Head of caudate nucleus (tissue), 42 donors: Measurements from ENCODE around the gene ATP6V0A1.
"Not testable (repeated sequence)": the region's sequence is repeated elsewhere in the genome, so short reads cannot be mapped to it uniquely, and the experiment has no call there.

Source experiments
- DNase-seq, 42 donors: peaks; one replicate each; pipeline versions ENCODE4 v3.0.0 to v3.0.0-alpha.2; 2020 to 2021; ENCODE audit warnings: mixed read lengths in 7 of 42
- intact Hi-C: fragments of 100-400 bp; cut with DNase I; formaldehyde crosslinking; loops from one replicate; pipeline ENCODE4 v1.15.0; 2022

The ATP6V0A1 gene

DNA sequence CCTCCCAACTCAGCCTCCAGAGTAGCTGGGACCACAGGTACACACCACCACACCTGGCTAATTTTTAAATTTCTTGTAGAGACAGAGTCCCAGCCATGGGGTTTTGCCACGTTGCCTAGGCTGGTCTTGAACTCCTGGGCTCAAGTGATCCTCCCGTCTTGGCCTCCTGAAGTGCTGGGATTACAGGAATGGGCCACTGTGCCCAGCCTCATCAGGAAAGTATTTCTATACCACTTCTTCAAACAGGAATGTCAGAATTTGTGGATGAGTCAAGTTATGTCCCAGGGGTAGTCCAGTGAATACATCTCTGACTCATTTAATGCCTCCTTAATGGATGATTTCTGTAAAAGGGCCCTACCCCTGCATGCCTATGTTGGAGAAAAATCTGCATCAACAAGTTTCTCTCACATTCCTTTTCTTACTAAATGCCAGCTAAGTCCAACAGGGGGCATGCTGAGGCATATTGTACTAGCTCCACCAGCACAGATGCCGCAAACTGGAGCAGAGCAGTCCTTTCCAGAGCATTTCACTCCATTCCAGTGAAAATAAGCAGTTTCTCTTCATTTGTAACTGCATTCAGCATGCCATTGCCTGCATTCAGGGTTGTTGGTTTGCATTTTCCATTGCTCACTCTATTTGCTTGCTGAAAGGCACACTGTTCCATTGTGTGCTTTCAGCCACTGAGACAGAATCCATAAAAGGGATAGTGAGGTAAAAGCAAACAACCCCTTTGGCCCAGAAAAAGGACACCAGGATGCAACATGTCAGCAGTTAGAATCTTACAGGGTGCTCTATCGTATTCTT is 30.3 kb upstream of the ATP6V0A1 start:
- intact Hi-C loops = loop anchor here (10.0 kb wide), 1 partner anchor 86 kb away; no protein-coding TSS in a partner anchor
- DNase-seq = peak in 39 of 42 donors; percentile 40 to 90 (median 69)

- peak in 1 of 42 donors; percentile 10 for DNase-seq
- intact Hi-C loops = loop anchor here (10.0 kb wide), 1 partner anchor 85 kb away; no protein-coding TSS in a partner anchor
Observed at GRCh38 chr17:42429726-42430447, 28.8 kb upstream of the ATP6V0A1 start.

DNA sequence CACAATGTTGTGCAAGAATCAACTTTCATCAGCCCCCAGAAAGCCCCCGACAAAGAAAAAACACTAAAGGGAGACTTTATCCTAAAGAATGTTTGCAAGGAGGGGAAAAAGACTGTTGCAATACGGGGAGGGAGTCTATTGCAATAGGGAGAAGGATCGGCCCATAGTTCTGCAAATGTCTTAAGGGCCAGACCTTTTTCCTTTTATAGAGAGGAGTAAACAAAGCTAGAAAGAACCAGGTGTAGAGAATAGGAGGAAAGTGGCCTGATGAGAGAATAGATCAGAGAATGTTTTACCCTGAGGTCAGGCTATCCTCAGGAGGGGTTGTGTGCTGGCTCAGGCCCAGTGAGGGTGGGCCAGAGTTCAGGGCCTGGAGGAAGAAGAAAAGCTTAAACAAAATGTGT is 26.9 kb upstream of the ATP6V0A1 start:
- intact Hi-C loops = no loop called here
- DNase-seq = no peak

- intact Hi-C loops = no loop called here
- no peak for DNase-seq
Observed at GRCh38 chr17:42436391-42436790, 22.3 kb upstream of the ATP6V0A1 start.

DNA sequence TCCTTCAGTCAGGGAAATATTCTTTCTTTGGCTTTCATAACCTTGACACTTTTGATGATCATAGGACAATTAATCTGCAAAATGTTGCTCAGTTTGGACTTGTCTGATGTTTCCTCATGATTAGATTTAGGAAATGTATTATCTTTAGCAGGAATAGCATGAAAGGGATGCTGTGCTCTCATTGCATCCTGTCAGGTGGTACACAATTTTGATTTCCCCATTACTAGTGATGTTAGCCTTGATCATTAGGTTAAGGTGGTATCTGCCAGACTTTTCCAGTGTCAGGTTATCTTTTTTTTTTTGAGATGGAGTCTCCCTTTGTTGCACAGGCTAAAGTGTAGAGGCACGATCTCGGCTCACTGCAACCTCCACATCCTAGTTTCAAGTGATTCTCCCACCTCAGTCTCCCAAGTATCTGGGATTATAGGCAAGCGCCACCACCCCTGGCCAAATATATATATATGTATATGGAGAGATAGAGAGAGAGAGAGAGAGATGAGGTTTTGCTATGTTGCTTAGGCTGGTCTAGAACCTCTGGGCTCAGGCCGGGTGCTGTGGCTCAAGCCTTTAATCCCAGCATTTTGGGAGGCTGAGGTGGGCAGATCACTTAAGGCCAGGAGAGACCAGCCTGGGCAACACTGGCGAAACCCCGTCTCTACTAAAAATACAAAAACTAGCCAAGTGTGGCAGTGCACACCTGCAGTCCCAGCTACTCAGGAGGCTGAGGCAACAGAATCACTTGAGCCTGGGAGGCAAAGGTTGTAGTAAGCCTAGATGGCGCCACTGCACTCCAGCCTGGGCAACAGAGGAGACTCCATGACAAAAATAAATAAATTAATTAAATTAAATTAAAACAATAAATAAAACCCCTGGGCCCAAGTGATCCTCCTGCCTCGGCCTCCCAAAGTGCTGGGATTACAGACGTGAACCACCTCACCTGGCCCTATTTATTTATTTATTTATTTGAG is 19.8 kb upstream of the ATP6V0A1 start:
- peak in 1 of 42 donors; percentile 8 for DNase-seq
- intact Hi-C loops = no loop called here

DNA sequence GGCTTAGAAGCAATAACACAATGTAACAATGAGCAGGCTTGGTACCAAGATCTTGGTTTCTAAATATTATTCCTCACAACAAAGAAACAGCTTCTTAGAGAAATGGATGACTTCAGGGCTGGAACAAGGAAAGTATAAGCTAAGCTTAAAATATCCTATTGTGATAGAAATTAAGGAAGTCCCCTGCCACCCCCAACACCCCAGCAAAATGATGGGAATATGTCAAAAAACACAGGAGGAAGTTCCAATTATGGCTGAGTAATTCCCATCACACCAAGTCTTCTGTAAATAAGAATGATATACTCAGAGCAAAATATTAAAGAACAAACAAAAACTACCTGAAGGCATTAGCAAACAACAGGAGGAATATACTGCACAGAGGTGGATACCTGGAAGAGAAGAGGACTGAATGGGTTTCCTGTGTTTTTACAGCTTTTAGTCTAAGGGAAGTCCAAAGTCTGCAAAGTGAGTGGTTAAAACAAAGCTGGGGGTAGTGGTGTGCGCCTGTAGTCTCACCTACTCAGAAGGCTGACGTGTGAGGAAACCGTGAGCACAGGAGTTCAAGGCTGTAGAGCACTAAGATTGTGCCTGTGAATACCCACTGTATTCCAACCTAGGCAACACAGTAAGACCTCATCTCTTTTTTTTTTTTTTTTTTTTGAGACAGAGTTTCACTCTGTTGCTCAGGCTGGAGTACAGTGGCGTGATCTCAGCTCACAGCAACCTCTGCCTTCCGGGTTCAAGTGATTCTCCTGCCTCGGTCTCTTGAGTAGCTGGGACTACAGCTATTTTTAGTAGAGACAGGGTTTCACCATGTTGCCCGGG is 17.1 kb upstream of the ATP6V0A1 start:
- intact Hi-C loops = no loop called here

DNA sequence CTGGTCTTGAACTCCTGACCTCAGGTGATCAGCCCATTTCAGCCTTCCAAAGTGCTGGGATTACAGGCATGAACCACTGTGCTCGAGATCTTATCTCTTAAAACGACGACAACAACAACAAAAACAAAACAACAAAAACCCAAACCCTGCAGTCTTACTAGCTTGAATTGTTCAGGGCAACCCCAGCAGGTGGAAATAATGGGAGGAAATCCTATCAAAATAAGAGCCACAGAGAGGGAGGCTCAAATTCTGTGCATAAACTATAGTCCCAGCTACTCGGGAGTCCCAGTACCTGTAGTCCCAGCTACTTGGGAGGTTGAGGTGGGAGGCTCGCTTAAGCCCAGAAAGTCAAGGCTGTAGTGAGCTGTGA is 16.5 kb upstream of the ATP6V0A1 start:
- intact Hi-C loops = no loop called here
- DNase-seq = no peak

More for the DNA sequence above, 17.1 kb upstream of the ATP6V0A1 start:
- no peak for DNase-seq

DNA sequence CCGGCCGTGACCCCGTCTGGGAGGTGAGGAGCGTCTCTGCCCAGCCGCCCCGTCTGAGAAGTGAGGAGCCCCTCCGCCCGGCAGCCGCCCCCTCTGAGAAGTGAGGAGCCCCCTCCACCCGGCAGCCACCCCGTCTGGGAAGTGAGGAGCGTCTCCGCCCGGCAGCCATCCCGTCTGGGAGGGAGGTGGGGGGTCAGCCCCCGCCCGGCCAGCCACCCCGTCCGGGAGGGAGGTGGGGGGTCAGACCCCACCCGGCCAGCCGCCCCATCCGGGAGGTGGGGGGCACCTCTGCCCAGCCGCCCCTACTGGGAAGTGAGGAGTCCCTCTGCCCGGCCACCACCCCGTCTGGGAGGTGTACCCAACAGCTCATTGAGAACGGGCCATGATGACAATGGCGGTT is 9.5 kb upstream of the ATP6V0A1 start:
- intact Hi-C loops, DNase-seq: not testable (repeated sequence)

DNA sequence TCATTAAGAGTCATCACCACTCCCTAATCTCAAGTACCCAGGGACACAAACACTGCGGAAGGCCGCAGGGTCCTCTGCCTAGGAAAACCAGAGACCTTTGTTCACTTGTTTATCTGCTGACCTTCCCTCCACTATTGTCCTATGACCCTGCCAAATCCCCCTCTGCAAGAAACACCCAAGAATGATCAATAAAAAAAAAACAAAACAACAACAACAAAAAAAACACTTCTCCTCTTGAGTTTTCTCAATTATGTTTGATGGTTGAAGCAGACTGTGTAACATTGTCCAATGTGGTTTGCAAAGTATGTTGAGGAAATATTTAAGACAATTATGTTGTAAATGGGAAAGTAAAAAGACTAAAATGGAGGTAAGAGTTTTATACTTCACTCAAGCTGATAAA is 8.8 kb upstream of the ATP6V0A1 start:
- DNase-seq, intact Hi-C loops: not testable (repeated sequence)

DNA sequence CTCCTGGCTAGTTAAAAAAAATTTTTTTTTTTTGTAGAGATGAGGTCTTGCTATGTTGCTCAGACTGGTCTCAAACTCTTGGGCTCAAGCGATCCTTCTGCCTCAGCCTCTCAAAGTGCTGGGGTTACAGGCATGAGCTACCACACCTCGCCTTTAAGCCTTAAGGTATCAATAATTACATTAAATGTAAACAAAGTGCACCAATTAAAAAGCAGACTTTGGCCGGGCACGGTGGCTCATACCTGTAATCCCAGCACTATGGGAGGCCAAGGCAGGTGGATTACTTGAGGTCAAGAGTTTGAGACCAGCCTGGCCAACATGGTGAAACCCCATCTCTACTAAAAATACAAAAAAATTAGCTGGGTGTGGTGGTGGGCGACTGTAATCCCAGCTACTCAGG is 7.4 kb upstream of the ATP6V0A1 start:
- DNase-seq, intact Hi-C loops: not testable (repeated sequence)

- intact Hi-C loops = no loop called here
- no peak for DNase-seq
Observed at GRCh38 chr17:42453439-42453838, 5.2 kb upstream of the ATP6V0A1 start.

GRCh38 chr17:42454987-42455386 is 3.7 kb upstream of the ATP6V0A1 start:
- intact Hi-C loops, DNase-seq: not testable (repeated sequence)

DNA sequence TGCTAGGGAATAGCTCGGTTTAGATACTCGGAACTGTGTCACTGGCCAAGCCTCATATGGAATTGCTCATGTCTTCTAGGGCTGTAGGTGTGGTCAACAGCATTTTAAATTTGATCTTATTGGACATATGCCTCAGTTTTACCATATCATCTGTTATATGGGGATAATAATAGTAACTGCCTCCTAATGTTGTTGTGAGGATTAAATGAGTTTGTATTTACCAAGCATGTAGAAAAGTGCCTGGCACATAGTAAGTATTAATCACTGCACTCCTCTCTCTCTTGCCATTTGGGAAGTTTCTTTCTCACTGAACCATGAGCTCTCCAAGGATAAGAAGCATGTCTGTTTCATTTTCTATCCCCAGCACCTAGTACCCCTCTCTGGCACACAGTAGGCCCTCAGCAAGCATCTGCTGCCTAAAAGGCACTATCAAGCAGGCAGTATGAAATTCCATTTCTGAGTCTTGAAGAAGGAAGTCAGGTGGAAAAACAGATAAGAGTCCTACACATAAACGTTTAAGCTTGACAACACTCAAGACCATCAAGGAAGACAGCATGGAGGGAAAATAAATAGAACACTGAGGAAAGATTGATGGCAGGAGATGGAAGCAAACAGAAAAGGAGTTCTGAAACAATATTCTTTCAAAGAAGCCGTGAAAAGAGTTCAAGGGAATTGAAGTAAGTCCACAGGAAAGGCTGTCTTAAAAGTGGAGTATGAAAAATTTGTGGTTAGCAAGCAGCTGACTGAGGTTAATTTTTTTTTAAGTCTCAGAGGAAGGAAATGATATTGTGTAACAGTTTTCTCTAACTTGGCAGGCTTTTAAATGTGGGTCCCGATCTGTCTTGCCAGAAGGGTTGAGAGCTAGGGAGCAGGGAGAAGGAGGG is 2.2 kb upstream of the ATP6V0A1 start:
- intact Hi-C loops = no loop called here
- peak in 1 of 42 donors; percentile 10 for DNase-seq

- DNase-seq = peak in 1 of 42 donors; percentile 11
- intact Hi-C loops = no loop called here
Observed at GRCh38 chr17:42457107-42457792, 1.4 kb upstream of the ATP6V0A1 start.

- peak; percentile 63 to 91 (median 78) for DNase-seq
- intact Hi-C loops = loop anchor here (2.0 kb wide), 1 partner anchor 71 kb away; the partner anchor contains the start of gene STAT3
Observed at GRCh38 chr17:42459256-42459800, 650 bp downstream of the ATP6V0A1 start.

GRCh38 chr17:42459801-42460281 is 1.2 kb downstream of the ATP6V0A1 start:
- intact Hi-C loops = loop anchor here (2.0 kb wide), 1 partner anchor 71 kb away; the partner anchor contains the start of gene STAT3
- DNase-seq = peak in 3 of 42 donors; percentile 17 to 47 (median 35)
